Endothelial cell of umbilical vein (primary cell): ENCODE results near the gene ACAP1. TPM values are rescaled to one million over a fixed set of nuclear protein-coding genes. Genes with fewer than 3 reads are reported as not detected.

ENCODE experiments used
- BruUV-seq: library from RNA; stranded (reverse); fragments of 400-500 nt; replicated peaks from 2 replicates; lab custom pipeline; 2021; lab: Mats Ljungman, UMichigan
- CTCF ChIA-PET: fragments of 300-600, 350-600 bp; sonication (Branson Sonifier 250); formaldehyde crosslinking; loops from one replicate; lab custom pipeline; 2021; ENCODE audit warnings: antibody characterized with exemption, inconsistent platforms; lab: Charles Lee
- POLR2A ChIA-PET: fragments of 300-600, 350-600 bp; sonication (Branson Sonifier 250); formaldehyde crosslinking; loops from one replicate; lab custom pipeline; 2021; ENCODE audit warnings: antibody characterized with exemption, inconsistent platforms; lab: Charles Lee
- DNase-seq: peaks from one replicate; pipeline ENCODE4 v3.0.0-alpha.2; 2011; ENCODE audit warnings: low read depth, low spot score
- FAIRE-seq: peaks from 2 replicates; lab custom pipeline; 2011; peaks lifted over from hg19 to GRCh38; lab: Jason Lieb, UNC
- H2AFZ ChIP-seq: 2 replicates; pipeline ENCODE4 v1.6.0; 2012; ENCODE audit warnings: low read depth, low read length, control low read depth, inconsistent platforms
- H3K27ac ChIP-seq: 2 replicates; pipeline ENCODE4 v1.5.1; 2011; ENCODE audit warnings: low read depth, mild to moderate bottlenecking, control low read depth, low read length, moderate library complexity; ENCODE audit not compliant: insufficient read depth
- H3K27me3 ChIP-seq, 2 experiments: 2 replicates each; pipeline versions ENCODE4 v1.6.0 to v1.6.1; 2011; ENCODE audit warnings: low read length in 2 of 2, mixed read lengths in 1 of 2; ENCODE audit not compliant: control insufficient read depth in 2 of 2, insufficient read depth in 2 of 2
- H3K36me3 ChIP-seq, 2 experiments: 2 replicates in 1 of 2; 3 replicates in 1 of 2; pipeline ENCODE4 v1.5.1; 2011; ENCODE audit warnings: low read length in 2 of 2, mild to moderate bottlenecking in 1 of 2, moderate library complexity in 1 of 2; ENCODE audit not compliant: control insufficient read depth in 2 of 2, insufficient read depth in 2 of 2; ENCODE audit errors: extremely low read depth in 1 of 2
- H3K4me1 ChIP-seq: 3 replicates; pipeline ENCODE4 v1.5.1; 2011; ENCODE audit warnings: mild to moderate bottlenecking, low read length; ENCODE audit not compliant: control insufficient read depth, insufficient read depth; ENCODE audit errors: extremely low read depth
- H3K4me2 ChIP-seq: 2 replicates; pipeline ENCODE4 v1.6.1; 2011; ENCODE audit warnings: low read length, control low read depth, mixed read lengths; ENCODE audit not compliant: insufficient read depth
- H3K4me3 ChIP-seq, 3 experiments: fragments of 200-600 bp in 1 of 3; sonication (generic), shearing (Covaris generic) in 1 of 3; replicated peaks in 1 of 3; 2 replicates each; pipeline ENCODE4 v1.5.1; 2011 to 2016; ENCODE audit warnings: control low read depth in 3 of 3, low read length in 3 of 3, mild to moderate bottlenecking in 2 of 3, inconsistent platforms in 1 of 3, low read depth in 1 of 3, moderate library complexity in 1 of 3; ENCODE audit not compliant: insufficient read depth in 1 of 3
- H3K79me2 ChIP-seq: 2 replicates; pipeline ENCODE4 v1.6.0; 2012; ENCODE audit warnings: low read length, inconsistent platforms; ENCODE audit not compliant: control insufficient read depth, insufficient read depth
- H3K9ac ChIP-seq: replicated peaks from 2 replicates; pipeline ENCODE3; 2011; ENCODE audit warnings: low read length, control low read depth; ENCODE audit not compliant: insufficient read depth; ENCODE audit errors: extremely low read depth
- H3K9me1 ChIP-seq: replicated peaks from 3 replicates; pipeline ENCODE4 v1.6.0; 2011; ENCODE audit warnings: mild to moderate bottlenecking, low read length; ENCODE audit not compliant: control insufficient read depth, insufficient read depth; ENCODE audit errors: extremely low read depth
- H3K9me3 ChIP-seq: replicated peaks from 2 replicates; pipeline ENCODE4 v1.5.1; 2012; ENCODE audit warnings: low read length, inconsistent platforms; ENCODE audit not compliant: control insufficient read depth, insufficient read depth
- H4K20me1 ChIP-seq: replicated peaks from 2 replicates; pipeline ENCODE3; 2011; ENCODE audit warnings: mild to moderate bottlenecking, low read length; ENCODE audit not compliant: control insufficient read depth, insufficient read depth; ENCODE audit errors: extremely low read depth
- CTCF ChIP-seq, 2 donors: IDR thresholded peaks; 1 replicate in 1 of 2; 2 replicates in 1 of 2; pipeline ENCODE4 v1.5.1; 2011; ENCODE audit warnings: low read length in 2 of 2, mild to moderate bottlenecking in 2 of 2, moderate library complexity in 2 of 2, control low read depth in 1 of 2, inconsistent platforms in 1 of 2, low read depth in 1 of 2; ENCODE audit not compliant: insufficient read depth in 1 of 2; ENCODE audit errors: extremely low read depth in 1 of 2
- EZH2 ChIP-seq: IDR thresholded peaks from 2 replicates; pipeline ENCODE4 v1.6.1; 2012; ENCODE audit warnings: borderline replicate concordance, low read depth, mild to moderate bottlenecking, moderate library complexity, low read length, inconsistent platforms; ENCODE audit not compliant: severe bottlenecking
- GATA2 ChIP-seq: IDR thresholded peaks from 2 replicates; pipeline ENCODE4 v1.7.0; 2011; ENCODE audit warnings: low read depth, mild to moderate bottlenecking, moderate library complexity, mixed read lengths, low read length; ENCODE audit not compliant: insufficient read length, insufficient read depth
- MAX ChIP-seq: IDR thresholded peaks from 2 replicates; pipeline ENCODE4 v1.6.1; 2011; ENCODE audit not compliant: insufficient read depth, insufficient read length
- MYC ChIP-seq: IDR thresholded peaks from one replicate; pipeline ENCODE4 v1.6.1; 2011; ENCODE audit warnings: mild to moderate bottlenecking, low read depth, low read length
- POLR2A ChIP-seq: IDR thresholded peaks from 2 replicates; pipeline ENCODE4 v1.6.1; 2012; ENCODE audit warnings: low read depth, mild to moderate bottlenecking, control low read depth, low read length
- POLR2AphosphoS5 ChIP-seq: IDR thresholded peaks from 2 replicates; pipeline ENCODE4 v1.6.1; 2012; ENCODE audit warnings: low read depth, mild to moderate bottlenecking, control low read depth, low read length, moderate library complexity; ENCODE audit not compliant: insufficient read depth
- dilution Hi-C: fragments of 300-500 bp; cut with MboI; formaldehyde crosslinking; loops from one replicate; pipeline ENCODE4 v1.15.0; 2019; ENCODE audit warnings: low sequenced_read_pairs; ENCODE audit not compliant: extremely low pct_ligation_motif_present
- intact Hi-C: fragments of 100-400 bp; cut with micrococcal nuclease; formaldehyde crosslinking; loops from one replicate; pipeline ENCODE4 v1.10.0; 2022
- polyA plus RNA-seq, 4 experiments: library from polyadenylated mRNA; depleted of rRNA in 3 of 4; stranded (reverse) in 3 of 4; unstranded in 1 of 4; fragments of >200 nt; gene quantifications; 2 replicates each; pipeline versions ENCODE4 v1.2.1 to v1.2.3, GENCODE V29; 2011 to 2012; ENCODE audit warnings: missing spikeins in 1 of 4
- total RNA-seq: library from RNA; stranded (reverse); gene quantifications from 2 replicates; pipeline ENCODE4 v1.2.3, GENCODE V29; 2021

Gene ACAP1
- total and polyA plus RNA-seq, 2 donors (not counting 3 experiments of a cell fraction or from before 2014, with no cell fraction given) = 0.46 TPM; not detected in 1

GRCh38 chr17:7389924-7390910 is 53.9 kb downstream of the ACAP1 start:
- H3K27ac ChIP-seq = no peak overlapping the region
- BruUV-seq = TSS peak; percentile 46

More at GRCh38 chr17:7389924-7390910, 53.9 kb downstream of the ACAP1 start:
- H3K36me3 ChIP-seq = peaks cover 0 to 21% of the 10 kb centered on the region in 2 experiments
- H3K4me1 ChIP-seq = peaks cover 16% of the 10 kb centered on the region
- H3K9me3 ChIP-seq = no peaks in the 10 kb centered on the region
- H3K9me1 ChIP-seq = no peaks in the 10 kb centered on the region
- TF ChIP-seq MAX = no peak
- TF ChIP-seq GATA2 = no peak
- no peak for TF ChIP-seq CTCF (IDR thresholded peaks at IDR 0.05; ENCODE audit: extremely low read depth in 1 of 2, insufficient read depth in 1 of 2, low read depth in 1 of 2, low read length in 2 of 2)
- TF ChIP-seq EZH2 = no peak
- no peak for TF ChIP-seq POLR2AphosphoS5
- TF ChIP-seq MYC = no peak
- TF ChIP-seq POLR2A = no peak
- H3K9ac ChIP-seq = no peak overlapping the region
- no peaks in the 10 kb centered on the region for H3K27me3 ChIP-seq
- H2AFZ ChIP-seq = no peak overlapping the region
- H3K79me2 ChIP-seq = no peaks in the 10 kb centered on the region
- no peak for DNase-seq
- no peak overlapping the region for H3K4me3 ChIP-seq
- dilution Hi-C loops = no loop called here
- CTCF ChIA-PET = no interaction called here
- POLR2A ChIA-PET = no interaction called here
- H4K20me1 ChIP-seq = no peaks in the 10 kb centered on the region
- FAIRE-seq = no peak
- no peak overlapping the region for H3K4me2 ChIP-seq
- intact Hi-C loops = loop anchor here (5.0 kb wide), 1 partner anchor 33 kb away; the partner anchor contains the start of gene TMEM95
